HG03066 (cell line): ENCODE measurements around the gene CAPN11.

Experiments used
- ATAC-seq: cut with Tn5 transposase; IDR thresholded peaks from one replicate; pipeline ENCODE4 v1.9.1; 2021; ENCODE audit warnings: low read depth; ENCODE audit not compliant: unreplicated experiment

CAPN11 gene

DNA sequence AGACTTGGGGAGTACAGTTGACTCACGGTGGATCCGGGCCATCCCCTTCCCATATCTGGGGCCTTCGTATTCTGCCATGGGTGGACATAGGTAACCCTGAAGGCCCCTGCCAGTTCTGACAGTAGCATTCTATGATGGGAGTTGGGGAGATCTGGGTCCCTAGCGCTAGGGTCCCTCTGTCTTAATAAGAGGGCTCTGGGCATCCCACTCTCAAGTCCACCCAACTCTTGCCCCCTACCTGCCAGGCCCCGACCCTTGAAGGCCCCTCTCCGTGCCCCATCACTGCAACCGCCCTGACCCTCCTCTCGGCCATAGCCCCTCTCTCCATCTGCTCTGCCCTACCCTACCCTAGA is 6.5 kb upstream of the CAPN11 start:
- ATAC-seq: no peak

GRCh38 chr6:44152533-44152932 is 6.1 kb upstream of the CAPN11 start:
- ATAC-seq: no peak

- no peak for ATAC-seq
Measured at GRCh38 chr6:44154067-44154466, 4.6 kb upstream of the CAPN11 start.

DNA sequence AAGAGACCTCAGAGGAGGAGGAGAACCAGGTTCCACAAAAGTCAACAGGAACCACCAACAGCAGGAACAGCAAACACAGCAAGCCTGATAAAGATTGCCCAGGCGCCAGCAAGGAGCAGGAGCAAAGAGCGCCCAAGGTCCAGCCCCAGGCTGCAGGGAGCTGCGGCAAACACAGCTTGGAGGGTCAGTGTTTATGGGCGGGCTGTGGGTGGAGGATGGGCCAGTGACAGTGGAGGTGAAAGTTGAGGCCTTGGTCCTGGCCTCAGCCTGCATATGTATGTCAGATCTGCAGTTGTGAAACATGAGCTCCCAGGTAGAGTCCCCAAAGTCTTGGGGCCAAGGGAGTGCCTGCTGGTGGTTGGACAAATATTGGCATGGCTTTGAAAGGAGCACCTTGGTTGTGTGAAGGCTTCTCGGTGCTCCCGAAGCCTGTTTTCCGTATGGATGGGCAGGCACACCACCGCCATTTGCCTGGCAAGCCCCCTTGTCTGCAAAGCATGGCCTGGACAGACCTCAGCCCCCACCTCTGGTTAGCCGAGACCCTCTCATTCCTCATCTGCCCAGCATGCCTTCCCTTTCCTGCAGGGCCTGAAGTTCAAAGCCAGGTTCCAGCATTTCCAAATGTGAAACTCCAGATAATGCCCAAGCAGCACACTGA is 2.0 kb upstream of the CAPN11 start:
- no peak for ATAC-seq

- ATAC-seq: no peak
Measured at GRCh38 chr6:44157152-44157521, 1.5 kb upstream of the CAPN11 start.

DNA sequence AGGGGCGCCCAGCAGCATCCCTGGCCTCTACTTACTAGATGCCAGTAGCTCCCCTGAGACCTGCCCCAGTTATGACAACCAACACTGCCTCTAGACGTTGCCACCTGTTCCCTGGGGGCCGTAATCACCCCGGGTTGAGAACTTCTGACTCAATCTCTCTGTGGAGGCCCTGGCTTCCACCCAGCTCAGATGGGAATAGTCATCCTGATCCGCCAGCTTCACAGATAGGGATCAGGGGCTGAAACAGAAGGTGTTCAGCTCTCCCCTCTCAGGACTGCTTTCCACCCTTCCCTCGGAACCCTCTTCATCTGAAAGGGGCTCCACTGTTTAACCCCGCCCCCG is 3.3 kb downstream of the CAPN11 start:
- no peak for ATAC-seq

GRCh38 chr6:44162876-44163625 is 4.4 kb downstream of the CAPN11 start:
- no peak for ATAC-seq

DNA sequence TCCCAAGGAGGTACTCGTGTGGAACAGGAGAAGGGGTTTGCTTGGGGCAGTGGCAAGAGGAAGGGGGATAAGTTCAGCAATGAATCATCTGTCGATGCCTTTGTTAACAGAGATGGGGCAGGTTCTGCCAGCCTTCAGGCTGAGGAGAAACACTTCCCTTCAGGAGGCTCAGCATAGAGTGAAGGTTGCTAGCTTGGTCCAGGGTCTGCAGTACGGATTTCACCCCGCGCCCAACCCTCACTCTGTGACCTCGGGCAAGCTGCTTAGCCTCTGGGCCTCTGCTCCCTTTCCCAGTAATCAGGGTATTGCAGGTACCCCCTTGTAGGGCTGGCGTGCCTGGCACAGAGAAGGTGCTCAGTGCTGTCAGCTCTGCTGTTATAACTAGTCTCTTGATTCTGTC is 7.5 kb downstream of the CAPN11 start:
- no peak for ATAC-seq

DNA sequence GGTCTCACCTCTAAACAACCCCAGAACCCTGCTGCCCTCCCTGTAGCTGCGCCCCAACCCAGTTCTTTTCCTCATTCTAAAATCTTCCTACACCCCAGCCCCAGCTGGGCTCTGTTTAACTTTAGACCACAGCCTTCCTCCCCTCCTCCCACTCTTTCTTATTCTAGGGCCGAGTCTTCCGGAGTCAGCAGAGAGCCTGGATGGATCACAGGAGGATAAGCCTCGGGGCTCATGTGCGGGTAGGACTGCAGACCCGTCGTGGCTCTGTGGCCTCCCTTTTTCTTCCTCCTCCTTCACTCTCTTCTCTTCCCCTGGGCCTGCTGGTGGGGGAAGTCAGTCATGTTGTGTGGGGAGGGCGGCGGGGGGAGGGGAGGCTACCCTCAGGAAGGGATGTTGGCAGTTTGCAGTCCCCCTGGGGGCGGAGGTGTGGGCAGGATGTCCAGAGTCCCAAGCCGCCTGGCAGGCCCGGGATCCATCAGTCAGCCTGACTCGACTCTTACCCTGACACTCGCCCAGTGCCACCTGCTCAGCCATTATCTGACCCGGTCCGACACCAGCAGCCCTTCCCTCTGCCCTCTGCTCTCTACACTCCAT is 8.1 kb downstream of the CAPN11 start:
- no peak for ATAC-seq

- ATAC-seq: no peak
Measured at GRCh38 chr6:44167567-44167966, 8.9 kb downstream of the CAPN11 start.

GRCh38 chr6:44169154-44169553 is 10.5 kb downstream of the CAPN11 start:
- no peak for ATAC-seq

GRCh38 chr6:44169886-44170570 is 11.4 kb downstream of the CAPN11 start:
- no peak for ATAC-seq

DNA sequence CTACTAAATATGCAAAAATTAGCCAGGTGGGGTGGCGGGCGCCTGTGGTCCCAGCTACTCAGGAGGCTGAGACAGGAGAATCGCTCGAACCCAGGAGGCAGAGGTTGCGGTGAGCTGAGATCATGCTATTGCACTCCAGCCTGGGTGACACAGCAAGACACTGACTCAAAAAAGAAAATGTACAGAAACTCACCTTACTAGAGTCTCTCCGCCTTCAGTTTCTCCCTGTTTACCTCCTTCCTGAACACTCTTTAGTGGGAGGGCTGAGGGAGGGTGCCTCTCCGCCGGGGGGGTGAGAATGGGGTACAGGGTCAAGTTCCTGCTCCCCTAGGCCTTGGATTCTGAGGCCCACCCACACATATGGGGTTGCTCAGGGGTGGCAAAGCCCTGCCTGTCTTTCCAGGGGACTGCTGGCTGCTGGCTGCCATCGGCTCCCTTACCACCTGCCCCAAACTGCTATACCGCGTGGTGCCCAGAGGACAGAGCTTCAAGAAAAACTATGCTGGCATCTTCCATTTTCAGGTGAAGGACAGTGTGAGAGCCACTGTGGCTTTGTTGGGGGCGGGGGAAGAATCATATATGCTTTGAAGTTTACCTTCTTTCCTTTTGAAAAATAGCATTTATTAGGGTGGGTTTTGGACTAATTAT is 13.4 kb downstream of the CAPN11 start:
- no peak for ATAC-seq

DNA sequence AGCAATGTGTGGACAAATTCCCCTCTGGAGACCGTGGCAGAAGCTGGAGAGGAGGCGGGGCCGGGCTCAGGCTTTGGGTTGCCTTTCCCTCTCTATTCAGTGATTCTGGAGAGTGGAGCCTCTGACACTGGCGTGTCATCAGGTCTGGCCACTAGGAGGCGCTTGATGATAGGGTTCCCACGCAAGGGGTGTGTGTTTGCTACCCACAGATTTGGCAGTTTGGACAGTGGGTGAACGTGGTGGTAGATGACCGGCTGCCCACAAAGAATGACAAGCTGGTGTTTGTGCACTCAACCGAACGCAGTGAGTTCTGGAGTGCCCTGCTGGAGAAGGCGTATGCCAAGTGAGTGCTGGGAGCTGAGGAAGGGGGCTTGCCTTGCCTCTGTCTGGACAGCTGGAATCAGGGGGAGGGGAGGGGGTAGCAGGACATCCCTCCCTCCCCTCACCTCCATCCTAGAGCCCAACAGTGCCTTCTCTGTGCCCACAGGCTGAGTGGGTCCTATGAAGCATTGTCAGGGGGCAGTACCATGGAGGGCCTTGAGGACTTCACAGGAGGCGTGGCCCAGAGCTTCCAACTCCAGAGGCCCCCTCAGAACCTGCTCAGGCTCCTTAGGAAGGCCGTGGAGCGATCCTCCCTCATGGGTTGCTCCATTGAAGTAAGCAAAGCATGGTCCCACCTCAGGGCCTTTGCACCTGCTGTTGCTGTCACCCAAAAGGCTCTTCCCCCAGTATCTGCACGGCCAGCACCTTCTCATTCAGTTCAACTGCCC is 14.3 kb downstream of the CAPN11 start:
- ATAC-seq: peak; percentile 75

DNA sequence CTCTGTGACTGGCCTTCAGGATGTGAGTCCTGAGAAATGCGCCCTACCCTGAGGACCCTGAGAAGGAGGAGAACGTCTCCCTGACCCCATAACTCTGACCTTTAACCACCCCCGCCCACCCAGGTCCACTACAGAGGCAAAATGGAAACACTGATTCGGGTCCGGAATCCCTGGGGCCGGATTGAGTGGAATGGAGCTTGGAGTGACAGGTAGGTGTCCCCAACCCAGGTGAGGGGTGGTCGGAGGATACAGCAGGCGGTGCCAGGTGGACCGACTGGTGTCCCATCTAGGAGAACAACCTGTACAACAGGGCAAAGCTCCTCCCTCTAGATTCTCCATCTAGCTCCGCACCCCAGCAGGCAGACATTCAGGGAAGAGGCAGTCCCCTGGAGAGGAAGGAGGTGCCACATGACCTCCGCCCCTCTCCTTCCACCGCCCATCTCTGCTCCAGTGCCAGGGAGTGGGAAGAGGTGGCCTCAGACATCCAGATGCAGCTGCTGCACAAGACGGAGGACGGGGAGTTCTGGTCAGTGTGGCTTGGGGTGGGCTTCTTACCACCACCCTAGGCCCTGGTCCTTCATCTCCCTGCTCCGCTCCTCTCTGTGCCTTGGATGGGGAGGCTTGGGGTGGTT is 17.6 kb downstream of the CAPN11 start:
- ATAC-seq: no peak

DNA sequence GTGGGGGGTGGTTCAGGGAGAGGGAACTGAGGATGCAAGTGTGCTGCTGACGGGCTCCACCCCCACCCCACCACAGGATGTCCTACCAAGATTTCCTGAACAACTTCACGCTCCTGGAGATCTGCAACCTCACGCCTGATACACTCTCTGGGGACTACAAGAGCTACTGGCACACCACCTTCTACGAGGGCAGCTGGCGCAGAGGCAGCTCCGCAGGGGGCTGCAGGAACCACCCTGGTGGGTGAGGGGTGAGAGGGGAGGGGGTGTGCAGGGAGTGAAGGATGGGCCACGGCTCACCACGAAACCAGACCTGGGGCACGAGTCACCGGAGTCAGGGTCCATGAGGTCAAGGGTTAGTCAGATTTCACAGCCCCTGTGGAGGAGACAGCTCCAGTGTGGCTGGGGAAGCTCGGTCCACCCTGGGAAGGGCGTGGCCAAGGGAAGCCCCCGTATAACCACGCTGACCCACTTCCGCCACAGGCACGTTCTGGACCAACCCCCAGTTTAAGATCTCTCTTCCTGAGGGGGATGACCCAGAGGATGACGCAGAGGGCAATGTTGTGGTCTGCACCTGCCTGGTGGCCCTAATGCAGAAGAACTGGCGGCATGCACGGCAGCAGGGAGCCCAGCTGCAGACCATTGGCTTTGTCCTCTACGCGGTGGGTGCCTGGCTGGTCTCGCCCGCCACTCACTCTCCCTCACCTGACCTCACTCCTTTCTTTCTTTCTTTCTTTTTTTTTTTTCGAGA is 18.3 kb downstream of the CAPN11 start:
- no peak for ATAC-seq

GRCh38 chr6:44177691-44178423 is 19.2 kb downstream of the CAPN11 start:
- ATAC-seq: no peak

- ATAC-seq: no peak
Measured at GRCh38 chr6:44178424-44179071, 19.9 kb downstream of the CAPN11 start.
